Stomach (tissue), 9 donors: ENCODE results near the gene MARCHF10. TPM values are rescaled to one million over a fixed set of nuclear protein-coding genes. Genes with fewer than 3 reads are reported as not detected.

ENCODE experiments used
- DNase-seq, 2 donors: peaks; one replicate each; pipeline versions ENCODE4 v3.0.0 to v3.0.0-alpha.2; 2013 to 2019
- H3K27ac ChIP-seq, 5 donors: fragments of 200-600 bp in 4 of 5; sonication (generic) in 4 of 5; one replicate each; pipeline ENCODE4 v1.5.1; 2013 to 2019; ENCODE audit warnings: mild to moderate bottlenecking in 1 of 5, moderate library complexity in 1 of 5
- H3K27me3 ChIP-seq, 3 donors: fragments of 200-600 bp; sonication (generic); one replicate each; pipeline ENCODE4 v1.5.1; 2017 to 2019; ENCODE audit warnings: mixed run types in 1 of 3
- H3K36me3 ChIP-seq, 4 donors: fragments of 200-600 bp; sonication (generic); 1 replicate in 3 of 4; 2 replicates in 1 of 4; pipeline ENCODE4 v1.5.1; 2016 to 2019
- H3K4me1 ChIP-seq, 4 donors: fragments of 200-600 bp; sonication (generic); one replicate each; pipeline ENCODE4 v1.5.1; 2016 to 2019
- H3K4me3 ChIP-seq, 4 donors: fragments of 200-600 bp; sonication (generic) in 3 of 4; one replicate each; pipeline ENCODE4 v1.5.1; 2016 to 2019; ENCODE audit warnings: mild to moderate bottlenecking in 1 of 4
- H3K9me3 ChIP-seq, 4 donors: fragments of 200-600 bp; sonication (generic); one replicate each; pipeline ENCODE4 v1.5.1; 2016 to 2019
- EP300 ChIP-seq: sonication (generic); formaldehyde crosslinking; IDR thresholded peaks from one replicate; pipeline ENCODE4 v1.6.1; 2017; ENCODE audit warnings: antibody characterized with exemption
- POLR2A ChIP-seq, 4 donors: fragments of 450-650 bp; IDR thresholded peaks; one replicate each; pipeline ENCODE4 v1.6.1; 2016; ENCODE audit warnings: antibody characterized with exemption in 4 of 4, control low read depth in 2 of 4, mild to moderate bottlenecking in 1 of 4, moderate library complexity in 1 of 4
- POLR2AphosphoS5 ChIP-seq, 3 donors: sonication (generic); formaldehyde crosslinking; IDR thresholded peaks; one replicate each; pipeline ENCODE4 v1.6.1; 2016; ENCODE audit warnings: antibody characterized with exemption in 3 of 3
- WGBS, 5 donors: extraction: QIAGEN DNeasy Blood & Tissue Kit in 3 of 5; methylation state at CpG; one replicate each; pipeline versions ENCODE4 v1.1.5 to v1.1.7; 2013 to 2018; 5-methylcytosine and 5-hydroxymethylcytosine counted together
- intact Hi-C: fragments of 100-400 bp; cut with DNase I; formaldehyde crosslinking; loops from one replicate; pipeline ENCODE4 v1.15.1; 2023; ENCODE audit warnings: low total_unique reads
- polyA plus RNA-seq, 3 donors: library from polyadenylated mRNA; stranded (reverse); fragments of 200-250 nt; gene quantifications; one replicate each; pipeline ENCODE4 v1.2.3, GENCODE V29; 2013
- total RNA-seq, 5 donors: library from RNA; depleted of rRNA; stranded (reverse); fragments of >200 nt; gene quantifications; one replicate each; pipeline versions ENCODE4 v1.1.0 to v1.2.3, GENCODE V29; 2014 to 2016
- TF ChIP-seq, protein P1 (sequence below), 7 experiments: fragments of 450-650 bp in 4 of 7; fragments of 200-600 bp in 3 of 7; sonication (generic) in 3 of 7; IDR thresholded peaks; one replicate each; pipeline ENCODE4 v1.5.1; 2016 to 2019; ENCODE audit warnings: antibody characterized with exemption in 7 of 7, control low read depth in 2 of 7, mild to moderate bottlenecking in 1 of 7
- donor health status: healthy with polysubstance abuse.
- donor health status: Bipolar disorder and iron deficiency.
- donor health status: healthy.

Gene MARCHF10
- total and polyA plus RNA-seq, 8 donors, result 0.31 to 0.89 TPM; not detected in 6

DNA sequence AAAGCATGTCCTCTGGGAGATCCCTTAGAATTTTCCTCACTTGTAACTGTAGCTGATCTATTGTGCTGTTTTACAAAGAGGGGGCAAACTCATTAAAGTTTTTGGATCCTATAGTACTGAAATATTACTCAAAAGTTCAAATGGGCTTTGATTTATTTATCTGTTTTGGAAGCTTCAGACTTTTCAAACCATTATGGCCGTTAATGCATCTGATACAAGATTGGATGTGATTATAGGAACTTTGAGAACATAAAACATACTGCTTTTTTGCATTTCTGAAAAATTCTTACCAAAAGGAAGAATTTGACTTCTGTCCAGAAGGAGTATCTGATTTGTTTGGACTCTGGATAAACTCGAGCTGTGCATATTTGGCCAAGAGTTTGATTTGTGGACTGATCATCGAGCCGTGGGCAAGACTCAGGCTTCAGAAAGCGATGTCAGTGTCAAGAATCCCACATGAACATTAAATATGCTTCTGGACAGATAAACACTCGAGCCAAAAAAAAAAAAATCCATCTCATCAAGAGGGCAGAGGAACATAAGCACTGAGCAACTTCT is 8.2 kb upstream of the MARCHF10 start:
- Histone ChIP-seq H3K36me3 (no peaks in the 10 kb centered on the region), H3K27me3 (no peaks in the 10 kb centered on the region), H3K9me3 (no peaks in the 10 kb centered on the region), H3K4me3 (no peak overlapping the region), H3K27ac (no peak overlapping the region), H3K4me1 (peaks cover 5 to 24% (median 14%) of the 10 kb centered on the region in 4 donors)
- TF ChIP-seq, protein P1, sequence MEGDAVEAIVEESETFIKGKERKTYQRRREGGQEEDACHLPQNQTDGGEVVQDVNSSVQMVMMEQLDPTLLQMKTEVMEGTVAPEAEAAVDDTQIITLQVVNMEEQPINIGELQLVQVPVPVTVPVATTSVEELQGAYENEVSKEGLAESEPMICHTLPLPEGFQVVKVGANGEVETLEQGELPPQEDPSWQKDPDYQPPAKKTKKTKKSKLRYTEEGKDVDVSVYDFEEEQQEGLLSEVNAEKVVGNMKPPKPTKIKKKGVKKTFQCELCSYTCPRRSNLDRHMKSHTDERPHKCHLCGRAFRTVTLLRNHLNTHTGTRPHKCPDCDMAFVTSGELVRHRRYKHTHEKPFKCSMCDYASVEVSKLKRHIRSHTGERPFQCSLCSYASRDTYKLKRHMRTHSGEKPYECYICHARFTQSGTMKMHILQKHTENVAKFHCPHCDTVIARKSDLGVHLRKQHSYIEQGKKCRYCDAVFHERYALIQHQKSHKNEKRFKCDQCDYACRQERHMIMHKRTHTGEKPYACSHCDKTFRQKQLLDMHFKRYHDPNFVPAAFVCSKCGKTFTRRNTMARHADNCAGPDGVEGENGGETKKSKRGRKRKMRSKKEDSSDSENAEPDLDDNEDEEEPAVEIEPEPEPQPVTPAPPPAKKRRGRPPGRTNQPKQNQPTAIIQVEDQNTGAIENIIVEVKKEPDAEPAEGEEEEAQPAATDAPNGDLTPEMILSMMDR (IDR thresholded peaks at IDR 0.05), result no peak
- TF ChIP-seq EP300 (no peak), POLR2A (IDR thresholded peaks at IDR 0.05) (no peak)
- 27 to 49% (median 35%) methylated on average over 6 of the region's 6 CpGs for WGBS, 5 donors
- DNase-seq, result peak in 1 of 2 donors; percentile 35
- intact Hi-C loops, result no loop called here

DNA sequence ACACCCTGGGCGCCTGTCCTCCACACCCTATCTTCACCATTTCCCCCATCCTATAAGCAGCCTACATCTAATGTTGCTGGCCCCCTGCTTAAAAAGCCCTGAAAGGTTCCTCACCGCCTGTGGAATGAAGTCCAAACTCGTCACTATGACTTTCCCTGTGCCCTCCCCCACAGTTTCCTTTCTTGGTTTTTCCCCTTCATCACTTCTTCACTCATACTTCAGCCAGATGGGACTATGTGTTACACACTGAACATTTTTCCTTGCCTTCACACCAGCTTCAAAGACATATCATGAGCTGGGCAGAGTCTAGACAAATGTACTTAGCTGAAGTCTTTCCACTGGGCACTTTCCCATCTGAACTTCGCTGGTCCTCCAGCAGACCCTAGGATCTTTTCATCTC is 1.5 kb upstream of the MARCHF10 start:
- peaks cover 0 to 20% (median 12%) of the 10 kb centered on the region in 3 donors for H3K27me3 ChIP-seq
- intact Hi-C loops, result no loop called here
- H3K27ac ChIP-seq, result no peak overlapping the region
- H3K9me3 ChIP-seq, result no peaks in the 10 kb centered on the region
- peaks cover 7 to 12% (median 10%) of the 10 kb centered on the region in 4 donors for H3K4me1 ChIP-seq
- no peaks in the 10 kb centered on the region for H3K36me3 ChIP-seq
- WGBS, 5 donors, result 70 to 78% (median 73%) methylated on average over 4 of the region's 4 CpGs
- no peak for DNase-seq
- TF ChIP-seq, protein P1 (IDR thresholded peaks at IDR 0.05), result no peak
- no peak overlapping the region for H3K4me3 ChIP-seq

GRCh38 chr17:62808576-62808970 is 459 bp upstream of the MARCHF10 start:
- Histone ChIP-seq H3K4me3 (peak overlapping the region; percentile 29 to 46 (median 38)), H3K4me1 (peaks cover 7 to 12% (median 10%) of the 10 kb centered on the region in 4 donors), H3K9me3 (no peaks in the 10 kb centered on the region), H3K36me3 (no peaks in the 10 kb centered on the region), H3K27ac (peak overlapping the region in 1 of 5 donors; percentile 7), H3K27me3 (peaks cover 0 to 30% (median 12%) of the 10 kb centered on the region in 3 donors)
- TF ChIP-seq POLR2A (IDR thresholded peaks at IDR 0.05) (no peak), EP300 (no peak), POLR2AphosphoS5 (IDR thresholded peaks at IDR 0.05) (no peak)
- TF ChIP-seq, protein P1 (IDR thresholded peaks at IDR 0.05), result no peak
- no peak for DNase-seq
- intact Hi-C loops, result no loop called here
- 69 to 78% (median 71%) methylated on average over 10 of the region's 10 CpGs for WGBS, 5 donors

- H3K4me1 ChIP-seq, result peaks cover 8 to 16% (median 14%) of the 10 kb centered on the region in 4 donors
- no peaks in the 10 kb centered on the region for H3K36me3 ChIP-seq
- H3K27me3 ChIP-seq, result peaks cover 0 to 49% (median 12%) of the 10 kb centered on the region in 3 donors
- WGBS, 5 donors, result 61 to 80% (median 66%) methylated on average over 3 of the region's 3 CpGs
- no peak for TF ChIP-seq POLR2AphosphoS5 (IDR thresholded peaks at IDR 0.05)
- TF ChIP-seq, protein P1 (IDR thresholded peaks at IDR 0.05), result no peak
- no peak for TF ChIP-seq POLR2A (IDR thresholded peaks at IDR 0.05)
- no peak for TF ChIP-seq EP300
- no peak for DNase-seq
- intact Hi-C loops, result no loop called here
- no peak overlapping the region for H3K27ac ChIP-seq
- no peak overlapping the region for H3K4me3 ChIP-seq
- H3K9me3 ChIP-seq, result no peaks in the 10 kb centered on the region
These were observed 2.9 kb downstream of the MARCHF10 start for GRCh38 chr17:62805234-62805633.
